Common myeloid progenitor, CD34-positive (primary cell): ENCODE results near the gene C5orf34.
"Not testable (repeated sequence)": the region's sequence is repeated elsewhere in the genome, so short reads cannot be mapped to it uniquely, and the experiment has no call there.

Source experiments
- CTCF ChIA-PET: fragments of 350-600 bp; sonication (Branson Sonifier 250); formaldehyde crosslinking; loops from one replicate; lab custom pipeline; 2021; ENCODE audit warnings: antibody characterized with exemption; lab: Charles Lee
- POLR2A ChIA-PET: fragments of 350-600 bp; sonication (Branson Sonifier 250); formaldehyde crosslinking; loops from one replicate; lab custom pipeline; 2021; ENCODE audit warnings: antibody characterized with exemption; lab: Charles Lee
- DNase-seq, 3 donors: peaks; one replicate each; pipeline versions ENCODE4 v3.0.0 to v3.0.0-alpha.2; 2013
- H3K27ac ChIP-seq, 2 experiments: 1 replicate in 1 of 2; 2 replicates in 1 of 2; pipeline ENCODE4 v1.7.0; 2013; ENCODE audit warnings: inconsistent platforms in 2 of 2, low read length in 2 of 2, mild to moderate bottlenecking in 2 of 2, low read depth in 1 of 2, moderate library complexity in 1 of 2; ENCODE audit not compliant: severe bottlenecking in 2 of 2, insufficient read depth in 1 of 2, poor library complexity in 1 of 2
- H3K27me3 ChIP-seq, 5 experiments: replicated peaks in 2 of 5; 1 replicate in 3 of 5; 2 replicates in 2 of 5; pipeline versions ENCODE4 v1.6.1 to v1.7.0; 2013; ENCODE audit warnings: low read length in 4 of 5, mild to moderate bottlenecking in 2 of 5, moderate library complexity in 2 of 5, inconsistent platforms in 1 of 5; ENCODE audit not compliant: insufficient read depth in 5 of 5, control insufficient read depth in 4 of 5
- H3K36me3 ChIP-seq, 4 experiments: 1 replicate in 2 of 4; 2 replicates in 2 of 4; pipeline versions ENCODE4 v1.6.1 to v1.7.0; 2013; ENCODE audit warnings: low read length in 3 of 4, control low read depth in 1 of 4, mild to moderate bottlenecking in 1 of 4; ENCODE audit not compliant: control insufficient read depth in 4 of 4, insufficient read depth in 4 of 4
- H3K4me1 ChIP-seq, 4 experiments: 1 replicate in 3 of 4; 2 replicates in 1 of 4; pipeline versions ENCODE4 v1.6.1 to v1.7.1; 2013; ENCODE audit warnings: low read length in 3 of 4, mild to moderate bottlenecking in 3 of 4, control low read depth in 1 of 4, inconsistent platforms in 1 of 4, moderate library complexity in 1 of 4; ENCODE audit not compliant: control insufficient read depth in 4 of 4, insufficient read depth in 4 of 4; ENCODE audit errors: control extremely low read depth in 1 of 4
- H3K4me3 ChIP-seq, 7 experiments: 1 replicate in 4 of 7; 2 replicates in 3 of 7; pipeline versions ENCODE4 v1.5.1 to v1.7.0; 2013; ENCODE audit warnings: mild to moderate bottlenecking in 7 of 7, low read length in 6 of 7, moderate library complexity in 6 of 7, inconsistent platforms in 2 of 7, low read depth in 2 of 7, control low read depth in 1 of 7; ENCODE audit not compliant: insufficient read depth in 4 of 7, control insufficient read depth in 1 of 7; ENCODE audit errors: extremely low read depth in 1 of 7
- H3K9me3 ChIP-seq, 5 experiments: 1 replicate in 4 of 5; 2 replicates in 1 of 5; pipeline versions ENCODE4 v1.6.1 to v1.7.1; 2013; ENCODE audit warnings: low read length in 4 of 5, mild to moderate bottlenecking in 2 of 5, inconsistent platforms in 1 of 5, low read depth in 1 of 5, moderate library complexity in 1 of 5; ENCODE audit not compliant: control insufficient read depth in 4 of 5, insufficient read depth in 2 of 5; ENCODE audit errors: control extremely low read depth in 1 of 5
- WGBS: methylation state at CpG from one replicate; pipeline ENCODE4 v1.1.5; 2013; ENCODE audit not compliant: insufficient coverage; 5-methylcytosine and 5-hydroxymethylcytosine counted together

The C5orf34 gene

DNA sequence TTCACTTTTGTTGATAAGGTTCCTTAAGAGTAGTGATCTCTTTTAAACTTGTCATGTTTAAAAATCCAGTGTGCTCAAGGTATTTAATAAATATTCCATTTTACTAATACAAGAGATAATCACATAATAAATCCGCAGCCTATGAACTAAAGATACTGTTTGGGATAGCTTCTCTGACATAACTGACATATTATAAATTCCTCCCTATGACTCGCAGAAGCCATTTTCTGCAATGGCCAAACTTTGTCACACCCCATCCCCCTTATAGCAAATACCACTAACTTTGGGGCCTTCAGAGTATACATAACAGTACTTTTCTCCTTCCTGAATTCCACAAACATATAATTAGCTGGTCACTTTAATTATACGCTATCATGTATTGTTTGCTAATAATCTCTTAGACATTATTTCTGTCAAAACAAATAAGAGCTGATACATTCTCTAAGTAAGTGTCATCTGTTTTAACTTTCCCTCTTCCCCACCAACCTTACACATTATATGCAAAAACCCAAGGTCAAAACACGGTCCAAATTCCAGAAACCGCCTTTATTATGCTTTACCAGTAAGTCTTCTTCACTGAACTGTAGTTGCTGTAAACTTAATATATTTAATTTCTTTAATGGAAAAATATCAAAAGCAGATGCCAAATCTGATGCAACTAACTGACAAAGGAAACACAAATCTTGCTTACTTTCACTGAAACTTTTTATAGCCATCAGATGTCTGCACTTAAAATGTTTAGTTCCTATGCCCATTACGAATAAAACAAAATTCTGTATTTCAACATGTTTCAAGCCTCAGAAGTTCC lies 32.3 kb downstream of the C5orf34 start:
- POLR2A ChIA-PET: no interaction called here
- Histone ChIP-seq H3K4me1 (peaks cover 8 to 20% (median 14%) of the 10 kb centered on the region in 4 experiments), H3K27me3 (no peaks in the 10 kb centered on the region), H3K27ac (peak overlapping the region; percentile 97 to 99), H3K36me3 (no peaks in the 10 kb centered on the region), H3K4me3 (peak overlapping the region; percentile 79 to 94 (median 91)), H3K9me3 (no peaks in the 10 kb centered on the region)
- WGBS: 100% methylated on average over 1 of the region's 6 CpGs
- CTCF ChIA-PET: interaction anchor here (2.1 kb wide), 1 partner anchor 10 kb away, joined by 7 read pairs; no protein-coding TSS in a partner anchor
- peak in 1 of 3 donors; percentile 18 for DNase-seq

DNA sequence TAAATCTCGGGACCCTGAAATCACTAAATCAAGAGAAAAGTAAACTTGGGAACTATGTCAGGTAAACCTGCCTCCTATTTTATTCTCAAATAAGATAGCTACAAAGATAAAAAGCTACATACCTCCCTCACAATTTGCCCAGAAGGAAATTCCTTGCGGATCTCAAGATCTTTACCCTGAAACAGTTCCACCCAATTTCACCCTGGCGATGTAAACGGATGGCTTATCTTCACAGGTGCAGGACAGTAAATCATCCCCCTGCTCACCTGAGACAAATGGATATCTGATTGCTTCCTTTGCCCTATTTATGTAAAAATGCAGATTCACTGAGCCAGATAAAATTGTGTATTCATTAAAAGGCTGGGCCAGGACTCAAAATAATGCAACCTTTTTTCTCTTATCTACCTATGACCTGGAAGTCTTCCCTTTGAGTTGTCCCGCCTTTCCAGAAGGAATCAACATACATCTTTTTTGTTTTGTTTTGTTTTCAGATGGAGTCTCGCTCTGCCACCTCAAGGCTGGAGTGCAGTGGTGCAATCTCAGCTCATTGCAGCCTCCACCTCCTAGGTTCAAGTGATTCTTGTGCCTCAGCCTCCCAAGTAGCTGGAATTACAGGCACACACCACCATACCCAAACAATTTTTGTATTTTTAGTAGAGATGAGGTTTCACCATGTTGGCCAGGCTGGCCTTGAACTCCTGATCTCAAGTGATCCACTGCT lies 45.1 kb downstream of the C5orf34 start:
- POLR2A ChIA-PET: interaction anchor here (0.6 kb wide), 1 partner anchor 230 kb away, joined by 3 read pairs; no protein-coding TSS in a partner anchor

DNA sequence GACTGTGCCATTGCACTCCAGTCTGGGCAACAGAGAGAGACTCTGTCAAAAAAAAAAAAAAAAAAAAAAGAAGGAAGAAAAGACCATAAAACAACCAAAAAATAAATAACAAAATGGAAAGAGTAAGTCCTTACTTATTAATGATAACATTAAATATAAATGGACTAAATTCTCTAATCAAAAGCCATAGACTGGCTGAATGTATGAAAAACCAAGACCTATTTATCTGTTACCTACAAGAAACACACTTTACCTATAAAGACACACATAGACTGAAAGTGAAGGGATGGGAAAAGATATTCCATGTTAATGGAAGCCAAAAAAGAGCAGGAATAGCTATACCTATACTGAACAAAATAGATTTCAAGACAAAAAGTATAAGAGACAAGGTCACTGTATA lies 47.8 kb downstream of the C5orf34 start:
- ChIA-PET POLR2A (no interaction called here), CTCF (no interaction called here)
- no peaks in the 10 kb centered on the region for H3K27me3 ChIP-seq
- H3K27ac ChIP-seq: no peak overlapping the region
- no peak overlapping the region for H3K4me3 ChIP-seq
- H3K36me3 ChIP-seq: peaks cover 0 to 9% (median under 1%) of the 10 kb centered on the region in 4 experiments
- DNase-seq: no peak
- H3K4me1 ChIP-seq: no peaks in the 10 kb centered on the region
- peaks cover 0 to 19% (median 7%) of the 10 kb centered on the region in 5 experiments for H3K9me3 ChIP-seq

More for the DNA sequence above, 45.1 kb downstream of the C5orf34 start:
- no peak overlapping the region for H3K4me3 ChIP-seq
- H3K9me3 ChIP-seq: peaks cover 0 to 24% (median 7%) of the 10 kb centered on the region in 5 experiments
- H3K27me3 ChIP-seq: no peaks in the 10 kb centered on the region
- peaks cover 0 to 13% (median 2%) of the 10 kb centered on the region in 4 experiments for H3K36me3 ChIP-seq
- no peaks in the 10 kb centered on the region for H3K4me1 ChIP-seq
- no peak for DNase-seq
- WGBS: 97% methylated on average over 5 of the region's 6 CpGs
- CTCF ChIA-PET: interaction anchor here (2.0 kb wide), 1 partner anchor 14 kb away, joined by 6 read pairs; no protein-coding TSS in a partner anchor
- no peak overlapping the region for H3K27ac ChIP-seq

DNA sequence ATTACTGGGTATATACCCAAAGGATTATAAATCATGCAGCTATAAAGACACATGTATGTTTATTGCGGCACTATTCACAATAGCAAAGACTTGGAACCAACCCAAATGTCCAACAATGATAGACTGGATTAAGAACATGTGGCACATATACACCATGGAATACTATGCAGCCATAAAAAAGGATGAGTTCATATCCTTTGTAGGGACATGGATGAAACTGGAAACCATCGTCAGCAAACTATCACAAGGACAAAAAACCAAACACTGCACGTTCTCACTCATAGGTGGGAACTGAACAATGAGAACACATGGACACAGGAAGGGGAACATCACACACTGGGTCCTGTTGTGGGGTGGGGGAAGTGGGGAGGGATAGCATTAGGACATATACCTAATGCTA lies 49.5 kb downstream of the C5orf34 start:
- Histone ChIP-seq H3K9me3 (peaks cover 0 to 26% (median 6%) of the 10 kb centered on the region in 5 experiments), H3K36me3 (peaks cover 0 to 14% (median 0%) of the 10 kb centered on the region in 4 experiments)
- DNase-seq, POLR2A ChIA-PET, H3K27ac ChIP-seq, CTCF ChIA-PET, H3K27me3 ChIP-seq, H3K4me1 ChIP-seq, H3K4me3 ChIP-seq: not testable (repeated sequence)
- no CpG with 5 or more reads among the region's 3 CpGs for WGBS

DNA sequence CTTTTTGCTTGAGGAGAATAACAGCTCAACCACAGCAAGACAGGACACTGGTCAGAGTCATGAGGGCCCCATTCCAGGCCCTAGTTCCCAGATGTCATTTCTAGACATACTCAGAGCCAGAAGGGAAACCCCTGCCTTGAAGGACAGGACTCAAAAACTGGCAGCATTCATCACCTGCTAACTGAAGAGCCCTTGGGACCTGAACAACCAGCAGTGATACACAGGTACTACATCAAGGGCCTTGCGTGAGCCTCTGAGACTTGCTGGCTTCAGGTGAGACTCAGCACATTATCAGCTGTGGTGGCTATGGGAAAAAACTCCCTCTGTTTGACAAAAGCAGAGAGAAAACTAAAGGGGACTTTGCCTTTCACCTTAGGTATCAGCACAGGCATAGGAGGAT lies 53.9 kb downstream of the C5orf34 start:
- POLR2A ChIA-PET: no interaction called here

DNA sequence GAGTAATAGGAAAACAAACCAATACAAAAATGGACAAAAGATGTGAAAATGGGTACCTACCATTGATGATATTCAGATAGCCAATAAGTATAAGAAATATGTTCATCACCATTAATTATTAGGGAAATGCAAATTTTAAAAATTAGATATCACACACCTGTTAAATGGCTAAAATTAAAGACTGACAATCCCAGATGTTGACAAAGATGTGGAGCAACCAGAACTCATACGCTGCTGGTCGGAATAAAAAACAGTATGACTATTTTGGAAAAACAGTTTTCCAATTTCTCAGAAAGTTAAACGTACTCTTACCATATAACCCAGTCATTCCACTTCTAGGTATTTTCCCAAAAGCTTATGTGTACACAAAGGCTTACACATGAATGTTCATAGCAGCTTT lies 58.4 kb downstream of the C5orf34 start:
- peaks cover 0 to 26% (median 3%) of the 10 kb centered on the region in 4 experiments for H3K36me3 ChIP-seq
- no peaks in the 10 kb centered on the region for H3K4me1 ChIP-seq
- CTCF ChIA-PET: interaction anchor here (2.1 kb wide), 1 partner anchor 13 kb away, joined by 6 read pairs; no protein-coding TSS in a partner anchor
- H3K27me3 ChIP-seq: no peaks in the 10 kb centered on the region
- DNase-seq: no peak
- H3K4me3 ChIP-seq: no peak overlapping the region
- no peak overlapping the region for H3K27ac ChIP-seq
- 94% methylated on average over 3 of the region's 3 CpGs for WGBS
- peaks cover 2 to 35% (median 9%) of the 10 kb centered on the region in 5 experiments for H3K9me3 ChIP-seq
- POLR2A ChIA-PET: no interaction called here

More for the DNA sequence above, 53.9 kb downstream of the C5orf34 start:
- Histone ChIP-seq H3K4me1 (no peaks in the 10 kb centered on the region), H3K36me3 (peaks cover 0 to 19% (median 1%) of the 10 kb centered on the region in 4 experiments), H3K27ac (no peak overlapping the region), H3K9me3 (peaks cover 2 to 38% (median 6%) of the 10 kb centered on the region in 5 experiments), H3K27me3 (no peaks in the 10 kb centered on the region), H3K4me3 (no peak overlapping the region)
- DNase-seq: no peak
- CTCF ChIA-PET: no interaction called here
- 100% methylated on average over 1 of the region's 1 CpG for WGBS
